ENCODE data around the gene RNF207.

DNA sequence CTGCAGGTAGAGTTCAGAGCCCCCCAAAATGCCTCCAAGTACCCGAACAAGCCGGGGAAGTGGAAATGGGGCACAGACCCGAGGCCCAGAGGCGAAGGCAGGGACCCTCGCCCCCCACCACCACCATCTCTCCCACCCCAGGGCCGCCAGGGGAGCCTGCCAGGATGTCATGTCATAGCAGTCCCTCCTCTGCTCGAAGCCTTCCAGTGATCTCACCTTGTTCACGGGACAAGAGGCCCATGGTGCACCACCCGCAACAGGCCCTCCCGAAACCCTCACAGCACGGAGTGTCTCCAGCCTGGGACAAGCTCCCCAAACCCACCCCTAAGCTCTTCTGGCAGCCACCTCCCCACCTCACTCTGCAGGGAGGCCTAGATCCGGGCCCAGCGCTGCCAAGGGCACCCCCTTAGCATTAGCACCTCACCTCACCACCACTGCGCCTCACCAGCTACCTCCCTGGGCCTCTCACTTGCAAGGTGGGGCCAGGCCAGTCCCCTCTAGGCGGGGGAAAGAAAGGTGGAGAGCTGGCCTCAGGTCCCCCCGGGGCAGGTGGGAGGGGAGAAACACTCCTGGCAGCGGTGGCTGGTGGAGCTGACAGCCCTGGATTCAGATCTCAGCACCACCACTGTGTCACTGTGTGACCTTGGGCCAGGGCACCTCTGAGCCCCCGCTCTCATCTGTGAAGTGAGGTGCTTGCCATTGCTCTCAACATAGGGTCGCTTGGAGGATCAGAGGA is 39.1 kb upstream of the RNF207 start:
- TF ChIP-seq EZH2 (IDR thresholded peaks at IDR 0.05) = no peak
- no peak for TF ChIP-seq POLR2AphosphoS5 (IDR thresholded peaks at IDR 0.05; ENCODE audit: borderline replicate concordance, low read depth, low read length)
- TF ChIP-seq FOXP2 (optimal IDR thresholded peaks at IDR 0.05; ENCODE audit: control extremely low read depth, extremely low read length, insufficient read depth) = no peak
